Testis (tissue), 3 donors: ENCODE data around the gene GSTA3. TPM values are rescaled to one million over a fixed set of nuclear protein-coding genes. Genes with fewer than 3 reads are reported as not detected.
"Not testable (repeated sequence)": the region's sequence is repeated elsewhere in the genome, so short reads cannot be mapped to it uniquely, and the experiment has no call there.

ENCODE experiments used
- DNase-seq: peaks from one replicate; pipeline ENCODE4 v3.0.0-alpha.2; 2019
- H3K27ac ChIP-seq, 2 donors: fragments of 200-600 bp; sonication (generic); one replicate each; pipeline ENCODE4 v1.5.1; 2019
- H3K27me3 ChIP-seq: fragments of 200-600 bp; sonication (generic); one replicate; pipeline ENCODE4 v1.5.1; 2019
- H3K36me3 ChIP-seq: fragments of 200-600 bp; sonication (generic); one replicate; pipeline ENCODE4 v1.5.1; 2017; ENCODE audit warnings: low read depth; ENCODE audit errors: missing control alignments
- H3K4me1 ChIP-seq: fragments of 200-600 bp; sonication (generic); one replicate; pipeline ENCODE4 v1.5.1; 2019
- H3K4me3 ChIP-seq, 2 donors: fragments of 200-600 bp; sonication (generic); one replicate each; pipeline ENCODE4 v1.5.1; 2017 to 2019
- H3K9me3 ChIP-seq: fragments of 200-600 bp; sonication (generic); one replicate; pipeline ENCODE4 v1.5.1; 2017
- CTCF ChIP-seq, 3 experiments: fragments of 450-650 bp in 2 of 3; fragments of 200-600 bp in 1 of 3; sonication (generic) in 1 of 3; IDR thresholded peaks; one replicate each; pipeline ENCODE4 v1.5.1; 2016 to 2019; ENCODE audit warnings: antibody characterized with exemption in 3 of 3, mild to moderate bottlenecking in 2 of 3, moderate library complexity in 1 of 3
- POLR2A ChIP-seq: fragments of 450-650 bp; IDR thresholded peaks from one replicate; pipeline ENCODE4 v1.6.1; 2017; ENCODE audit warnings: antibody characterized with exemption, mild to moderate bottlenecking, moderate library complexity
- WGBS, 2 donors: methylation state at CpG; one replicate each; pipeline ENCODE4 v1.1.5; 2018; 5-methylcytosine and 5-hydroxymethylcytosine counted together
- intact Hi-C: fragments of 100-400 bp; cut with DNase I; formaldehyde crosslinking; loops from one replicate; pipeline ENCODE4 v1.15.1; 2023; ENCODE audit warnings: low total_unique reads
- polyA plus RNA-seq: library from polyadenylated mRNA; stranded (reverse); fragments of 350-450 nt; fragmentation: Illumina TruSeq; extraction: RNeasy Lipid Tissue Mini Kit (QIAGEN cat#74804); gene quantifications from one replicate; pipeline ENCODE4 v1.2.3, GENCODE V29; 2014; ENCODE audit warnings: low read depth, low replicate concordance; ENCODE audit not compliant: insufficient read depth
- total RNA-seq, 2 donors: library from RNA; depleted of rRNA; stranded (reverse); fragments of >200 nt; gene quantifications; one replicate each; pipeline ENCODE4 v1.2.3, GENCODE V29; 2016

The GSTA3 gene
- total and polyA plus RNA-seq, 3 donors from 2014 or later = 8.9 to 28.7 (median 26.7) TPM

DNA sequence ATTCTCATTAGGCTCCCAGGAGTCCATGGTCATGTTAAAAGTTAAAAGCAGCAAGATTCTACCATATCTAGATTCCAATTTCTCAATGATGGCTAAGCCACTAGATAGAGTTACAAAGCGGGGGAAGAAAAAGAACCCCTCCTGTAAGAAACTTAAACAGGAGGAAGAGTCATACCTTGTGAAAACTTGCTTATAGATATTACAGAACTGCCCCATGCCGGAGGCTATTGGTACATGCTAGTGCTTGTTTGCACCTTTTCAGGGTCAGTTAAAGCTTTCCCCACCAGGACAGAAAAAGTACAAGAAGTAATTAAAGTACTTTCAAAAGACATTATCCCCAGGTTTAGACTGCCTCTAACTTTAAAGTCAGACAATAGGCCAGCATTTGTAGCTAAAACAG, 15.5 kb upstream of the GSTA3 start:
- no peak overlapping the region for H3K27ac ChIP-seq
- WGBS, 2 donors = 72 to 82% methylated on average over 2 of the region's 2 CpGs
- no peaks in the 10 kb centered on the region for H3K27me3 ChIP-seq
- no peak overlapping the region for H3K4me3 ChIP-seq
- no peaks in the 10 kb centered on the region for H3K36me3 ChIP-seq
- TF ChIP-seq CTCF (IDR thresholded peaks at IDR 0.05) = no peak
- TF ChIP-seq POLR2A = no peak
- intact Hi-C loops = no loop called here
- DNase-seq = no peak
- no peaks in the 10 kb centered on the region for H3K4me1 ChIP-seq
- H3K9me3 ChIP-seq = no peaks in the 10 kb centered on the region

- H3K27me3 ChIP-seq, intact Hi-C loops, H3K4me1 ChIP-seq, H3K9me3 ChIP-seq, H3K36me3 ChIP-seq, H3K27ac ChIP-seq, DNase-seq, H3K4me3 ChIP-seq: not testable (repeated sequence)
- WGBS, 2 donors = 66 to 84% methylated on average over 2 of the region's 2 CpGs
Measured at GRCh38 chr6:52923689-52924088, 14.2 kb upstream of the GSTA3 start.

DNA sequence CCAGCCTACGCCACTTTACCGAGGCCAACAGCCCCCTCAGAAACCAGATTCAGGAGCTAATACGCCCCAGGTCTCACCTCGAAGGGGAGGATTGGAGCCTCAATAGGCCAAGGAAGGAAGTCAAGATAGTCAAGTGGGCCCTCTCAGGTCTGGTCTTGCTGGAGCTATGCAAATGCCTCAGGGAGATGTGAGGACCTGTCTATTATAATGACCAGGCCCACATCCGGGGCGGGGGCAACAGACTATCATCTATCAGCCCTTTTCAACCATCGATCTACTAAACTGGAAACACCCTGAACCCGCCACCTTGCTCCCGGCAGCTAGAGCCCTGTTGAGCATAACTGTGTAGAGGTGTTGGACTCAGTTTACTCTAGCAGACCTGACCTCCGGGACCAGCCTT, 12.7 kb upstream of the GSTA3 start:
- Histone ChIP-seq H3K36me3 (no peaks in the 10 kb centered on the region), H3K27ac (no peak overlapping the region), H3K27me3 (no peaks in the 10 kb centered on the region), H3K4me3 (no peak overlapping the region), H3K4me1 (no peaks in the 10 kb centered on the region), H3K9me3 (no peaks in the 10 kb centered on the region)
- intact Hi-C loops = no loop called here
- 62 to 65% methylated on average over 7 to 10 of the region's 10 CpGs for WGBS, 2 donors
- DNase-seq = no peak
- TF ChIP-seq POLR2A = no peak
- no peak for TF ChIP-seq CTCF (IDR thresholded peaks at IDR 0.05)

- Histone ChIP-seq H3K4me1 (no peaks in the 10 kb centered on the region), H3K27ac (no peak overlapping the region), H3K9me3 (no peaks in the 10 kb centered on the region), H3K36me3 (no peaks in the 10 kb centered on the region), H3K27me3 (no peaks in the 10 kb centered on the region), H3K4me3 (no peak overlapping the region)
- TF ChIP-seq POLR2A = no peak
- no peak for TF ChIP-seq CTCF (IDR thresholded peaks at IDR 0.05)
- DNase-seq = no peak
- intact Hi-C loops = no loop called here
- WGBS, 2 donors = 70 to 81% methylated on average over 6 of the region's 6 CpGs
Measured at GRCh38 chr6:52921743-52922142, 12.2 kb upstream of the GSTA3 start.

- H3K27ac ChIP-seq, H3K36me3 ChIP-seq, intact Hi-C loops, H3K27me3 ChIP-seq, DNase-seq, H3K4me1 ChIP-seq, H3K4me3 ChIP-seq, H3K9me3 ChIP-seq: not testable (repeated sequence)
- WGBS, 2 donors = 50 to 58% methylated on average over 1 of the region's 1 CpG
Measured at GRCh38 chr6:52919511-52919910, 10.0 kb upstream of the GSTA3 start.

GRCh38 chr6:52918771-52919170, 9.3 kb upstream of the GSTA3 start:
- DNase-seq, intact Hi-C loops, H3K9me3 ChIP-seq, H3K27ac ChIP-seq, H3K4me3 ChIP-seq, H3K36me3 ChIP-seq, H3K4me1 ChIP-seq, H3K27me3 ChIP-seq: not testable (repeated sequence)
- WGBS, 2 donors = 86 to 91% methylated on average over 1 of the region's 1 CpG

- H3K9me3 ChIP-seq, H3K27me3 ChIP-seq, H3K36me3 ChIP-seq, H3K4me3 ChIP-seq, DNase-seq, H3K27ac ChIP-seq, intact Hi-C loops, H3K4me1 ChIP-seq: not testable (repeated sequence)
- 66 to 72% methylated on average over 9 of the region's 9 CpGs for WGBS, 2 donors
Measured at GRCh38 chr6:52918027-52918686, 8.7 kb upstream of the GSTA3 start.
